Chondrocyte (in vitro differentiated cells): ENCODE measurements around the gene MAN2B1. TPM values are rescaled to one million over a fixed set of nuclear protein-coding genes. Genes with fewer than 3 reads are reported as not detected.
A peak's percentile ranks its signal among the peaks of the same experiment; 100 is the strongest.
"Not testable (repeated sequence)": the region's sequence is repeated elsewhere in the genome, so short reads cannot be mapped to it uniquely, and the experiment has no call there.

Experiments
- DNase-seq: peaks from one replicate; pipeline ENCODE4 v3.0.0; 2021; ENCODE audit warnings: mixed read lengths, low spot score
- H3K27ac Mint-ChIP-seq: one replicate; pipeline ENCODE4 v1.8.0; 2021; ENCODE audit warnings: mild to moderate bottlenecking, moderate library complexity, mixed read lengths; ENCODE audit not compliant: unreplicated experiment
- H3K27me3 Mint-ChIP-seq: 2 replicates; pipeline ENCODE4 v1.8.0; 2021; ENCODE audit warnings: low read depth, mixed read lengths
- H3K36me3 Mint-ChIP-seq: 2 replicates; pipeline ENCODE4 v1.8.0; 2021; ENCODE audit warnings: low read depth, mixed read lengths
- H3K4me1 Mint-ChIP-seq: 2 replicates; pipeline ENCODE4 v1.8.0; 2021; ENCODE audit warnings: low read depth, mild to moderate bottlenecking, mixed read lengths
- H3K4me3 Mint-ChIP-seq: one replicate; pipeline ENCODE4 v1.8.0; 2021; ENCODE audit warnings: mild to moderate bottlenecking, moderate library complexity, mixed read lengths; ENCODE audit not compliant: unreplicated experiment
- H3K9me3 Mint-ChIP-seq: 2 replicates; pipeline ENCODE4 v1.8.0; 2021; ENCODE audit warnings: low read depth, mixed read lengths
- total RNA-seq: library from RNA; stranded (reverse); gene quantifications from 3 replicates; pipeline ENCODE4 v1.2.1, GENCODE V29; 2021
- TF ChIP-seq, protein P1 (sequence below): fragments of 200-600 bp; sonication (generic); IDR thresholded peaks from 2 replicates; pipeline ENCODE4 v1.5.0; 2021; ENCODE audit warnings: antibody characterized with exemption, mild to moderate bottlenecking, moderate library complexity

MAN2B1 gene
- total RNA-seq, 1 donor from 2014 or later = 104 TPM

DNA sequence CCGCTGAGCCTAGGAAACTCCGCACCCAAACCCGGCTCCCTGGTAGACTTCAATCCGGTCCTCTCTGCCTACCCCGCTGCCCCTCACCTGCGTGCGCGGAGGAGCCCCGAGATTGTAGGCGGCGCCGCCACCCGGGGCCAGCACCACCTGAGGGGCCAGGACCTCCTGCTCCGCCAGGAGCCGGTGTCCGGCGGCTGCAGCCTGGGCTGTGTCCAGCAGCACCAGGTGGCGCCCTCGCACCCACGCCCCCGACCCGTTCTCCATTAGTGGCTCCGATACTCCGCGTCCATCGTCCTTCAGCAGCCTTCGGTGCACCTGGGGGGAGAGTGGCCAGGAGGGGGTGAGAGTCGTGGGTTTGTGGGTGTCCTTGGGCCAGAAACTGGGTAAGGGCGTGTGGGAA lies 18.5 kb downstream of the MAN2B1 start:
- DNase-seq = no peak
- TF ChIP-seq, protein P1, sequence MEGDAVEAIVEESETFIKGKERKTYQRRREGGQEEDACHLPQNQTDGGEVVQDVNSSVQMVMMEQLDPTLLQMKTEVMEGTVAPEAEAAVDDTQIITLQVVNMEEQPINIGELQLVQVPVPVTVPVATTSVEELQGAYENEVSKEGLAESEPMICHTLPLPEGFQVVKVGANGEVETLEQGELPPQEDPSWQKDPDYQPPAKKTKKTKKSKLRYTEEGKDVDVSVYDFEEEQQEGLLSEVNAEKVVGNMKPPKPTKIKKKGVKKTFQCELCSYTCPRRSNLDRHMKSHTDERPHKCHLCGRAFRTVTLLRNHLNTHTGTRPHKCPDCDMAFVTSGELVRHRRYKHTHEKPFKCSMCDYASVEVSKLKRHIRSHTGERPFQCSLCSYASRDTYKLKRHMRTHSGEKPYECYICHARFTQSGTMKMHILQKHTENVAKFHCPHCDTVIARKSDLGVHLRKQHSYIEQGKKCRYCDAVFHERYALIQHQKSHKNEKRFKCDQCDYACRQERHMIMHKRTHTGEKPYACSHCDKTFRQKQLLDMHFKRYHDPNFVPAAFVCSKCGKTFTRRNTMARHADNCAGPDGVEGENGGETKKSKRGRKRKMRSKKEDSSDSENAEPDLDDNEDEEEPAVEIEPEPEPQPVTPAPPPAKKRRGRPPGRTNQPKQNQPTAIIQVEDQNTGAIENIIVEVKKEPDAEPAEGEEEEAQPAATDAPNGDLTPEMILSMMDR = peak; percentile 31
- Mint-ChIP-seq H3K27me3 (no peaks in the 10 kb centered on the region), H3K4me1 (peaks cover 4% of the 10 kb centered on the region), H3K27ac (no peak overlapping the region), H3K9me3 (no peaks in the 10 kb centered on the region), H3K36me3 (peaks cover 8% of the 10 kb centered on the region), H3K4me3 (peak overlapping the region; percentile 41)

DNA sequence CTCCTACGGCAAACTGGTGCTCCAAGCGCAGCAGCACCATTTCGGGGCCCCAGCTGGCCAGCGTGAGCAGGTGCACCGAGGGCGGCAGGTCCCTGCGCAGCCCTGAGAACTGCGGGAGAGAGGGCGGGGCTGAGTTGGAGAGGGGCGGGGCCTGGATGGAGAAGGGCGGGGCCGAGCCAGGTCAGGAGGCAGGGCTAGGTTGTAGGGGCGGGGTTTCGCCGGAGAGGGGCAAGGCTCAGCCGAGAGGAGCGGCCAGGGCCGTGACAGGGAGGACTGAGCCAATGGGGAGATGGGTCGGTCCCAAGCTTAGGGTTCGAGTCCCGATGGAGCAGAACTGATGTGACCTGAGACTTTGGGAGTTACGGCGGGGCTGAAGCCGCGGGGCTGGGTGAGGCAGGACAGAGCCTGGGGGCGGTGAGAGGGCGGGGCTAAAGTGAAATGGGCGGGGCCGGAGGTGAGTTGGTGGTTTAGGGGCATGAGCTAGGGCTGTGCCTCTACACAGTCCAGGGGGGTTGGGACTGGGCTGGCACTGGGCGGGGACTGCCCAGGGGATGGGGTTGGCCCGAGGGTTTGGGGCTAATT lies 19.0 kb downstream of the MAN2B1 start:
- peaks cover 4% of the 10 kb centered on the region for H3K4me1 Mint-ChIP-seq
- TF ChIP-seq, protein P1 = no peak
- no peaks in the 10 kb centered on the region for H3K9me3 Mint-ChIP-seq
- no peak overlapping the region for H3K27ac Mint-ChIP-seq
- H3K36me3 Mint-ChIP-seq = peaks cover 8% of the 10 kb centered on the region
- no peak overlapping the region for H3K4me3 Mint-ChIP-seq
- DNase-seq = no peak
- no peaks in the 10 kb centered on the region for H3K27me3 Mint-ChIP-seq

DNA sequence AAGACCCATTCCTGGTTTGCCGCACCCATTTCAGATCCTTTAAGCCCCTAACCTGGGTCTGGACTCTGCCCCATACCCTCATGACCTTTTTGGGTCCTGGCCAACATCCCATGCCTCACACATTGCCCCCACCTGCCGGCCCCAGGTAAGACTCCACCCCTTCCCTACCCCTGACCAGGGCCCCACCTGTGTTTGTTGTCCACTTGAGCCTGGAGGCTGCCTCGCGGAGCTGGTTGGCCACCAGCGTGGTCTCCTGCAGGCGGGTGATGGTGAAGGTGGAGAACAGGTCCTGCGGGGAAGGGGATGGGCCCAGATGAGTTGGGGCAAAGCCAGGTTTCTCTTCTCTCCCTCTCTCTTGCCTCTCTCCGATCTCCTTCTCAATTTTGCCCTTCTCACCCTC lies 19.5 kb downstream of the MAN2B1 start:
- DNase-seq = no peak
- no peaks in the 10 kb centered on the region for H3K27me3 Mint-ChIP-seq
- no peaks in the 10 kb centered on the region for H3K9me3 Mint-ChIP-seq
- H3K4me3 Mint-ChIP-seq = no peak overlapping the region
- TF ChIP-seq, protein P1 = no peak
- peaks cover 6% of the 10 kb centered on the region for H3K36me3 Mint-ChIP-seq
- H3K27ac Mint-ChIP-seq = no peak overlapping the region
- peaks cover 4% of the 10 kb centered on the region for H3K4me1 Mint-ChIP-seq

DNA sequence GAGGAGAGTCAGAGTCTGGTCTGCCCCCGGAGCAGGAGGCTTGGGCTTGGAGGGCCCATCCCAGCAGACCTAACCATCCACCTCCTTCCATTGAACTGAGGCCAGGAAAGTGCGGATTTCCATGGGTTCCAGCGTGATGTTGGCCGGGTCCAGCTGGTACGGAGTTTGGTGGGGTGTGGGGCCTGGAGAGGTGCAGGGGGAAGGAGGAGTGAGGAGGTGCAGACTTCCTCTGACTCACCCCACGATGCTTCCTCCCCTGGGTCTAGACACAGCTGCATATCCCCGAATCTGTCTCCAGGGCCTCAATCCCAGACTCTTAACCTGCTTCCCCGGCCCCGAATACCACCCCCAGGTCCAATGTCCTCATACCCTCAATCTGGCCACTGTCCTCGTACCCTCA lies 20.0 kb downstream of the MAN2B1 start:
- no peaks in the 10 kb centered on the region for H3K9me3 Mint-ChIP-seq
- no peaks in the 10 kb centered on the region for H3K27me3 Mint-ChIP-seq
- DNase-seq = peak; percentile 51
- TF ChIP-seq, protein P1 = no peak
- peaks cover 6% of the 10 kb centered on the region for H3K36me3 Mint-ChIP-seq
- no peak overlapping the region for H3K4me3 Mint-ChIP-seq
- H3K4me1 Mint-ChIP-seq = peaks cover 4% of the 10 kb centered on the region
- no peak overlapping the region for H3K27ac Mint-ChIP-seq

DNA sequence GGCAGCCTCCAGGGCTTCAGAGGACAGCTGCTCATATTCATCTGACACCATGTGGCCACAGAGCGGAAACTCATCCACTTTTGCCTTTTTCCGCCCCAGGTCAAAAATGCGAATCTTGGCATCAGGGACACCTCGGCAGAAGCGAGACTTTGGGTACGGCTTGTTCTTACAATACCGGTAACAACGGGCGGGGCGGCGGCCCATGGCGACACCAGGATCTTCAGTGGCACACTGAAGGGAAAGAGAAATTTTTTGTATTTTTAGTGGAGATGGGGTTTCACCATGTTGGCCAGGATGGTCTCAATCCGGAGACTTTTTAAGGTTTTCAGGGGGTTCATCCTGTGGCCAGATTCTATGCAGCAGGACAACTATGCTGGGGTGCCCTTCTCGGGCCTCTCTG lies 22.8 kb downstream of the MAN2B1 start:
- H3K36me3 Mint-ChIP-seq, H3K27me3 Mint-ChIP-seq, H3K27ac Mint-ChIP-seq, H3K9me3 Mint-ChIP-seq, H3K4me3 Mint-ChIP-seq: not testable (repeated sequence)
- peak; percentile 41 for DNase-seq
- peaks cover 11% of the 10 kb centered on the region for H3K4me1 Mint-ChIP-seq

DNA sequence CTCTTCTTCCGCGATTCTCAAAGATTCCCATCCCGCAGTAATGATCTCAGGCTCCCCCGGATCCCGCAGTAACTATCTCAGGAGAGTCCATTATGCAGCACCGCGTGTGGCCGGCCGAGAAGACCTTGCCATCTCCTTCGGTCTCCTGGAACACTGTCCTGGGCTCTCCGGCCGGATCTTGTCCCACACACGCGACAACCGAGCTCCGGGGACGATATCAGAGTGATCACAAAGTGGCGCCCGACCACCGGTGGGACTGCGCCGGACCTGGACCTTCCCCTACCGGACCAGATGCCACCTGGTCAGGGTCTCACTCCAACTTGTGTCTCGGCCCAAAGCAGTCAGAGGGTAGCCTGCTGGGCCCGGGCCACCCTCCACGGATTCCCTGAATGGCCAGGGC lies 24.0 kb downstream of the MAN2B1 start:
- no peaks in the 10 kb centered on the region for H3K9me3 Mint-ChIP-seq
- H3K27me3 Mint-ChIP-seq = no peaks in the 10 kb centered on the region
- peaks cover 2% of the 10 kb centered on the region for H3K36me3 Mint-ChIP-seq
- TF ChIP-seq, protein P1 = no peak
- H3K4me3 Mint-ChIP-seq = no peak overlapping the region
- peak; percentile 84 for DNase-seq
- peaks cover 7% of the 10 kb centered on the region for H3K4me1 Mint-ChIP-seq
- no peak overlapping the region for H3K27ac Mint-ChIP-seq
